ENCODE measurements around the gene ELOVL6.
A peak's percentile ranks its signal among the peaks of the same experiment; 100 is the strongest.
"Not testable (repeated sequence)": the region's sequence is repeated elsewhere in the genome, so short reads cannot be mapped to it uniquely, and the experiment has no call there.

ELOVL6 gene

DNA sequence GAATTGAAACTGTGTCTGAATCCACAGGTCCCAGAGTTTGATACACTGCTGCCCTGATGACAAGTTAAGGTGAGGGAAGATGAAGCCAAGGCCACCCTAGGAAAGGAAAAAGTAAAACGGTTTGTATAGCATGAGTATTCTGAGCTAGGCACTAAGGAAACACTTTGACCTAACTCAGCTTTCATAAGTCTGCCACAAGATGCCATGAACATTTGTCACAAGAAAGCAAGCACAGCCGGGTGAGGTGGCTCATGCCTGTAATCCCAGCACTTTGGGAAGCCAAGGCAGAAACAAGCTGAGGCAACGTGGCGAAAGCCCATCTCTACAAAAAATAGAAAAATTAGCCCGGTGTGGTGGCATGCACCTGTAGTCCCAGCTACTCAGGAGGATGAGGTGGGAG is 34.2 kb downstream of the ELOVL6 start:
- peak overlapping the region; percentile 88 for H3K27ac ChIP-seq
- no peak for DNase-seq (ENCODE audit: low read depth, low spot score)

DNA sequence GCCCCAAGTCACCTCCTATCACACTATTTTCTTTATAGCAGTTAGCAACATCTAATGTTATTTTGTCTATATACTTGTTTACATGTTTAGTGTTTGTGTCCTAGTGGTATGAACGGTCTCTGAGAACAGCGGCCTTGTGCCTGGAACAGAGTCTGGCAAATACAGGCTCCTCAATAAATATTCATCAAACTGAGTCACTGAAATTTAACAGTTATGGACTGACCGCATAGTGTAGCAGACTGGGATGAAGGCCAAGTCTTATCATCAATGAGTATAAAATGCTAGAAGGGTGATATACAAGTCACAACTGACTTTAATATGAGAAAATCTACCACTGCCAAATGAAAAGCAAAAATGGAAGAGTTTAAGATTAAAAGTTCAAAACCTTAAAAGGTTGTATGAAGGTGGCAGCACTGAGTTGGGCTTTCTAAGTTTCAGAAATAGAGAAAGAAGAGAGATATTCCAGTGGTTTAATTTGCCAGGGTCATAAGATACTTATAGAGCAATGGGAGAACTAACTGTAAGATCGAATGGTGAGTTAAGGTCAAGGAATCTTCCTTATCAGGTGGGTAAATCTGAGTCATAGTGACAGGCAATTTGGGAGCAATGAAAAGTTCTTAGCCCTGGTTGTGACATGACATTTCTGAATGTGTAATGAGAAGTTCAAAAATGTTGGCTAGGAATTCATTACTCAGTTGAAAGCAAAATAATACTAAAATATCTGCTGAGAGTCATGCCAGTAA is 34.9 kb downstream of the ELOVL6 start:
- H3K27ac ChIP-seq = peak overlapping the region; percentile 88
- no peak for DNase-seq (ENCODE audit: low read depth, low spot score)

DNA sequence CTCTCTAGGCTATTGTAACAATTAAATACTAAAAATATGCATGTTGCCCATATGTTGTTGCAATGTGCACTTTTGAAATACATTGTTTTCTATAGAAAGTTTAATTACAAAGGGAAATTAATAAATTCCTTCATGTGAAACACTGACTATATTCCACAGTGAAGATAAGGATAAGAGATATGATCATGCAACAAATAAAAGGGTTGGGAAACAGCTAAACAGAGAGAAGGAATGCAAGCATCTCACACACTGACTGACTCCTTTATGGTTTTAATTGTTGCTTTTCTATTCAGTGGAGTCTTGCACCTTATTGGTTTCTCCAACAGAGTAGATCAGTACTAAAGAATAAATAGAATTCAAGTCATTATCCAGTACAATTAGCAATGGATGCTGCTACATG is 37.8 kb downstream of the ELOVL6 start:
- no peak overlapping the region for H3K27ac ChIP-seq
- no peak for DNase-seq (ENCODE audit: low read depth, low spot score)

DNA sequence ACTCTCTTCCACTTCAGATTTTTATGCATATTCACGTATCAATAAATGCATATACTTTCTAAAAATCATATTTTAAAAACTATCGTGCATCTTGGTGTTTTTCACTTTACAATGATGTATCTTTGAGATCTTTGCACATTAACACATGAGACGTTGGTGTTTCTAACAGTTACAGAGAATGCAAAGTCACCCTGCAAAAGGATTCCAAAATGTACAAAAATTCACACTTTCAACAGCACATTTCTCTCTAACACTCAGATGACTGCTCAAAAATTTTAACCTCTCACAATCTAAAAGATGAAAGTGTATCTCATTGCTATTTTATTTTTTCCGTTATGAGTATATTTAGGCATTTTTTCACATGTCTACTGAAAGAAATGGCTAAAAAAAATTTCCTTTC is 38.9 kb downstream of the ELOVL6 start:
- no peak for DNase-seq (ENCODE audit: low read depth, low spot score)
- H3K27ac ChIP-seq = no peak overlapping the region

DNA sequence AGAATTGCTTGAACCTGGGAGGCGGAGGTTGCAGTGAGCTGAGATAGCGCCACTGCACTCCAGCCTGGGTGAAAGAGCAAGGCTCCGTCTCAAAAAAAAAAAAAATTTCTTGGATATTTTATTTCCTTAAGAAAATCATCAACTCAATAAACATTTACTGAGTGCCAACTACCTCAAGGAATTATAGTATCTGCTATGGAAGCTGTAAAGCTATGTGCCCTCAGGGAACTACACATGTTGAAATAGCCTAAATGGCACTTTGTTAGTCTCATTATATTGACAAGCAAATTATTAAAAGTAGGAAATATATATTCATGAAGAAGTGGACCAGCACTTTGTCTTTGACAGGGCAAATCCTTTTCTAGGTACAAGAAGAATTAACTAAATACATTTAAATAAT is 40.8 kb downstream of the ELOVL6 start:
- H3K27ac ChIP-seq = no peak overlapping the region
- DNase-seq (ENCODE audit: low read depth, low spot score) = no peak

DNA sequence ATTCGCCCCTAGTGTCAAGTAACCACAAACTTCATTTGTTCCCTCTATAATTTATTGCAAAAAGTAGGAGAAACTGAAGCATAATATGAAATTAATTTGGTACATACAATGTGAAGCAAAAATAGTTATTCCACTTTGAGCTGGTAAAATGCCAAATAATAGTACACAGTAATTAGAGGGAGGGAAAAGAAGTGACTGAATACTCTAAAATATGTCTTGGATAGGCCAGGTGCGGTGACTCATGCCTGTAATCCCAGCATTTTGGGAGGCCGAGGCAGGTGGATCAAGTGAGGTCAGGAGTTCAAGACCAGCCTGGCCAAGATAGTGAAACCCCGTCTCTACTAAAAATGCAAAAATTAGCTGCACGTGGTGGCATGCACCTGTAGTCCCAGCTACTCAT is 41.2 kb downstream of the ELOVL6 start:
- H3K27ac ChIP-seq; DNase-seq (ENCODE audit: low read depth, low spot score): not testable (repeated sequence)

DNA sequence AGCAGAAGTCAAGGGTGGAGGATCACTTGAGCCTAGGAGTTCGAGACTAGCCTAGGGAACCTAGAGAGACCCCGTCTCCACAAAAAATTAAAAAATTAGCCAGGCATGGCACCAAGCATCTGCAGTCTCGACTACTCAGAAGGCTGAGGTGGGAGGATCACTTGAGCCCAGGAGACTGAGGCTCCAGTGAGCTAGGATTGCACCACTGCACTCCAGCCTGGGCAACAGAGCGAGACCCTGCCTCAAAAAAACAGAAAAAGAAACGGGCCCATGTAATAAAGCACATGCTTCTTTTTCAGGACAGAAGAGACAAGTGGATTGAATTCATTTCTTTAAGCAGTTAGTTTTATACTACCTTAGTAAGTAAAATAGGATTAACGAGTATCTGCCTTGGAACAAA is 42.0 kb downstream of the ELOVL6 start:
- no peak for DNase-seq (ENCODE audit: low read depth, low spot score)
- H3K27ac ChIP-seq = no peak overlapping the region

DNA sequence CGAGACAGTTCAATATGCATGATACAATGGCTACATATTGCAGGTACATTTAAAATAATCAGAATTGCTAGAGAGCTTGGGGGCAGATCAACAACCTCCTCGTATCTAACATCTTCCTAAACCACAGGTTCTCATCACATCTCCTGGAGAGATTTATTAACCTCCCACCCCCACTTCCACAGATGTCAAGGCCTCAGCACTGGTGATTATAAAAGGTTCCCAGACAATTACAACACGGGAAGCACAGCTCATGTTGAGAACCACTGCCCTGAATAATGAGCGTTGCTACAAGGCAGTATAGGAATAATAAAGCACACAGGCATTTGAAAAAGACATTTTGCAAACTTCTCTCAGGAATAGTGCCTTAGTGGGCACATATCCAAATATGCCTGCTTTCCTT is 42.8 kb downstream of the ELOVL6 start:
- no peak overlapping the region for H3K27ac ChIP-seq
- DNase-seq (ENCODE audit: low read depth, low spot score) = no peak

DNA sequence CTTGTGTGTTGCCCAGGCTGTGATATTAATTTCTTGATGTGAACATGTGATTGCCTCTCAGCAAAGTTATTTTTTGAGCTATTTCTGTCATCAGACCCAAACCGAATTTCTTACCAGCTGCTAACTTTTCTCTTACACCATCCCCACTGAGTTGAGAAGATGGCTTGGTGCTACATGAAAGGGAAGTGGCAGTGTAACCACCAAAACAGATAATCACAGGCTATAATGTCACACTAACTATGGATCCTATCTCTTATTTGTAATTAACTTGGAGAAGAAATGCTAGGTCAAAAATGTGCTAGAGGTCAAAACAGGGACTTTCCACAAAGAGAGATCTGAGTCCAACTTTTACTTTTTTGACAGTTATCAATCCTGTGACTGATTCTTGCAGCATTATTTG is 43.8 kb downstream of the ELOVL6 start:
- no peak overlapping the region for H3K27ac ChIP-seq
- no peak for DNase-seq (ENCODE audit: low read depth, low spot score)

DNA sequence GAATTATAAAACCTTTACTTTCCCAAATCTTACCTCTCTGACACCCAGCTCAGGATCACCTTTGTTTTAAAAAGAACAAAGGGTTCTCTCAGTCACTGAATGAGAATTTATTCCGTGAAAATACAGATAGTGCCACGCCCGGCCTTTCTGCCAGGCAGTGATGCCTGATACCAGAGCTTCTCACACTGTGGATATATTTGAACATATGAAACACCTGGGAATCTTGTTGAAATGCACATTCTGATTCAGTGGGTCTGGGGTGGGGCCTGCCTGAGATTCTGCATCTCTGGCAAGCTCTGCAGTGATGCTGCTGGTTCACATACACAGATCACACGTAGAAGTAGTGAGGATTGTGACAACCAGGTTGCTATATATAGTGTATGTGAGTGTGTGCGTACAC is 46.0 kb downstream of the ELOVL6 start:
- DNase-seq (ENCODE audit: low read depth, low spot score) = no peak
- H3K27ac ChIP-seq = no peak overlapping the region

DNA sequence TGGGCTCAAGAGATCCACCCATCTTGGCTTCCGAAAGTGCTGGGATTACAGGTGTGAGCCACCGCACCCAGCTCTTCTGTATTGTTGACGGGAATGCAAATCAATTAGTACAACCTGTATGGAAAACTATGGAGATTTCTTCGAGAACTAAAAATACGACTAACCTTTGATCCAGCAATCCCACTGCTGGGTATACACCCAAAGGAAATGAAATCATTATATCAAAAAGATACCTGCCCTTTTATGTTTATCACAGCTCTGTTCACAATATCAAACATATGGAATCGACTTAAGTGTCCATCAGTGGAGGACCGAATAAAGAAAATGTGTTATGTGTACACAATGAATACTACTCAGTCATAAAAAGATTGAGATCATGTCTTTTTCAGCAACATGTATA is 49.3 kb downstream of the ELOVL6 start:
- no peak overlapping the region for H3K27ac ChIP-seq

DNA sequence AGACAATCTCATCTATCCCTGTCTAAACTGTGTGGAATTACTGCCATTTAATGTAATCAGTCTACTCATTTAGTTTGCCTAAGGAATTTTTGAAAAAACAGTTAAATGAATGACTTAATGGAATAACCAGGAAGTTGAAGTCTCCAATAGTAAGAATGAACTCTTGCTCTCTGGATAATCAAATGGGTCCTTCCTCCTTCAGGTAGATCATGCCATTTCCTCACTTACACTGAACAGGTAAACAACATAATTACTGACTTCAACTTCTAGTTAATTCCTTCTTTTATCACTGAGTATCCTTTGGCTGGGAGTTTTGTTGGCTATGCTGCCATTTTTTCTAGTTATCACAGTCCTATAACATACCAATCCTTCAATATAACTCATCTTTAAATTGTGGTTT is 56.0 kb downstream of the ELOVL6 start:
- DNase-seq (ENCODE audit: low read depth, low spot score) = no peak

More for the DNA sequence above, 49.3 kb downstream of the ELOVL6 start:
- DNase-seq (ENCODE audit: low read depth, low spot score) = no peak

DNA sequence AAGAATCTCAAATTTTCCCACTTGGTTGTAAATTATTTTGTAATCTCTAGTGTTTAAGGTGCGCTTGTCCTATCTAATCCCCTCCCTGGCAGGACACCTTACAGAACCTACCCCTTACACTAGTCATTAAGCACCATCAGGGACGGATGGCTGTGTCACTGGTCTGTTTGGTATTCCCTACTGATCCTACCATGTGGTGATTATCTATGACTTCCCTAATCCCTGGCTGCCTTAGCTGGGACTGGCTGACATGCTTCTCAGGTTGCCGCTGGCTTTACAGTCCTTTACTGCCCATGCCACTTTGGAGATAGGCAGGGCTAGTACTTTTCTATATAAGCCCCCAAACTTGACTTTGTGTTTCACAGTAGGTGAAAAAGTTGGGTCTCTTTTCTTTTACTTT is 58.6 kb downstream of the ELOVL6 start:
- no peak for DNase-seq (ENCODE audit: low read depth, low spot score)
- H3K27ac ChIP-seq = no peak overlapping the region

More for the DNA sequence above, 56.0 kb downstream of the ELOVL6 start:
- no peak overlapping the region for H3K27ac ChIP-seq

DNA sequence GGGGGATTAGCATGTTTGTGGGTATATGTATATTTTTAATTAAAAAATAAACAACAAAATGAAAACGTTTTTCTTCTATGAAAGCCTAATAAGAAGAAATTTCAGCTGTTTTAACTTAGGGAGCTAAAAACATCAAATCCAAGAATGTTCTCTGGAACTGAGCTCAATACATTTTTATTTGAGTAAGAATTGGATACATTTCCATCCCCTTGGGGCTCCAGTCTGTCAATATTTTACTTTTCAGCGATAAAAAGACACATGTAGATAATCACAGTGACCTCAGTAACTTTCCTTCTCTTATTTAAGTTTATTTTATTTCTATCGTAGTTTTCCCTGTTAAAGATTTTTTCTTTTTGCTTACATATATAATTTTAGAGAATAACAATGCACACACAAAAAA is 59.3 kb downstream of the ELOVL6 start:
- H3K27ac ChIP-seq = no peak overlapping the region
- no peak for DNase-seq (ENCODE audit: low read depth, low spot score)

DNA sequence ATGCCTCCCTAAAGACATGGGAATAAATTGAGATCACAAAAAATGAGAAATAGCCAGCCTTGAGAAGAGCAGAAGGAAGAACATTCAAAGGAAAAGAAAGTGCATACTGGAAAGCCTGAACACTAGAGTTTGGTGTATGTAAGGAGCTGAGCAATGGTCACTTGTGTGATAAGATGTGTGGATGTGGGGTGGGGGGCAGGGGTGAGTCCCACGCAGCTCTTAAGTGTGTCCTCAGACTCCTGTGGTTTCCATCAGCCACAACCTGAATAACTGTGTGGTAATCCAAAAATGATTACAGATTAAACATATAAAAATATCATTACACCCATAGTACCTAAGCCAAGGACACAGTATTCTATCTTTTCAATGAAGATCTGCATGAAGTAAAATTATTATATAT is 59.9 kb downstream of the ELOVL6 start:
- H3K27ac ChIP-seq = no peak overlapping the region
- no peak for DNase-seq (ENCODE audit: low read depth, low spot score)

DNA sequence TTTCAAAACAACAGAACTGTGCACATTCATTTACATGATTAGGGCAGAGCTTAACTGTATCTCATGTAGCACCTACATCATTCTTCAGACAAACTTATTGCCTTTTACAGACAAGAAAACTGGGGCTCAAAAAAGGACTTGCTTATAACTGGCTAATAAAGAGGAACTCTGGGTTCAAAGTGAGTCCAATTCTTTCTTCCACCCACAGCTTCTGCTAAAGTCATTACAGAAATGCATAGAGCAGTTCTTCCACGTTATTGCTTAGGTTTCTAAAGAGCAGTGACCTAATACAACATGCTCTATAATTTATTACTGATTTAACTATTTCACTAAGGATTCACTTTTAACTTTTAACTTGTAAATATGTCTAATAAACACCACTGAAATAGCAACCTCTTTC is 60.6 kb downstream of the ELOVL6 start:
- no peak overlapping the region for H3K27ac ChIP-seq
- DNase-seq (ENCODE audit: low read depth, low spot score) = no peak

DNA sequence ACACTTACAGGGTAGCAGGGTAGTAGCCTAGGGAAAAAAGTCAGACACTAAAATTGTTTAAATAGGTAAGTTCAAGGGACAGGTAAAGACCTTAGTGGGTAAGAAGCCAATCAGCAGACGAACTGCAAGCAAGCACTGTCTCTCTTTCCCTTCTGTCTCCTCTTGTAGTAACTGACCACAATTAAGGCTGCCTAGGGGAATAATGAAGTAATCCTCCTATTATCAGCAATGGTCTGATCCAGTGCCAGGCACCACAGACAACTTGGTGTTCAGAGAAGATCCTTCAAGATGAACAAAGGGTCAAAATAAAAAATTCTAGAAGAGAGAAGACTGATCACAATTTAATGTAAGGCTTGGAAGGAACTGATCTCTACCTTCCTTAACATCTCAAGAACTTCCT is 62.9 kb downstream of the ELOVL6 start:
- no peak for DNase-seq (ENCODE audit: low read depth, low spot score)

DNA sequence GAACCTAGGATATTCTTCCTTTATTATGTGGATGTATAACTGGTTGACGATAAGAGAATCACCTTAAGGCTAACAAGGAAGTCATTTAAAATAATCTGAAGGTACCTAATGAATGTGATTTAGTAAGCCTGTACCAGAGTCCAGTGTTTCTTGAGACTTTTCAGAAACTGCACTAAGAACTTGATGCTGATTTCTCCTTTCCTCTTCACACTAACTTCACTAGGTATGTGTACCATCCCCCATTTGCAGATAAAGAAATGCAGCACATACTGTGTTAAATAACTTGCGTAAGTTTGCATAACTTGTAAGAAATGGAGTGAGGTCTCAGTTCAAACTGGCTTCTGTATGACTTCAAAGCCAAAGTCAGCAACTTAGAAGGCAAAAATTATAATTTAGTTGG is 63.3 kb downstream of the ELOVL6 start:
- no peak for DNase-seq (ENCODE audit: low read depth, low spot score)
- no peak overlapping the region for H3K27ac ChIP-seq

More for the DNA sequence above, 62.9 kb downstream of the ELOVL6 start:
- H3K27ac ChIP-seq = no peak overlapping the region

DNA sequence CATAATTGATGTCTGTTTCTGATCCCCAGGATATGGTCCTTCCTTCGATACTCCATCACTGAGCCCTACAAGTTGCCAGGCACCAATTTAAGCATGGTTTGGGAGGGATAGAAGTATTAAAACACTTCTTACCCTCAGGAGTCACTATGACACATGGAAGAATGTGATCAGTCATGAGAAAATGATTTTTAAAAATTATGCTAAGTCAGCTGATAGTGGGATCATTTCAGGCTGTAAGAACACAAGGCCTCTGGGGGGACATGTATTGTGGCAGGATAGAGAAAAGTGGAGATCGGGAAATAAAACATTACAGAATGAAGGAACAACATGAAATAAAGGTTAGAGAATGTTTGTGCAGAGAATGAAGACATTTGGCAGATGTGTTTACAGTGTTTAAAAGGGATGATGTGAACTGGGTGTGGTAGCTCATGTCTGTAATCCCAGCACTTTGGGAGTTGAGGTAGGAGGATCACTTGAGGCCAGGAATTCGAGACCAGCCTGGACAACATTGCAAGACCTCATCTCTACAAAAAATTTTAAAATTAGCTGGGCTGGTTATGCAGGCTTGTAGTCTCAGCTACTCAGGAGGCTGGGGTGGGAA is 64.0 kb downstream of the ELOVL6 start:
- H3K27ac ChIP-seq = no peak overlapping the region
- DNase-seq (ENCODE audit: low read depth, low spot score) = no peak

DNA sequence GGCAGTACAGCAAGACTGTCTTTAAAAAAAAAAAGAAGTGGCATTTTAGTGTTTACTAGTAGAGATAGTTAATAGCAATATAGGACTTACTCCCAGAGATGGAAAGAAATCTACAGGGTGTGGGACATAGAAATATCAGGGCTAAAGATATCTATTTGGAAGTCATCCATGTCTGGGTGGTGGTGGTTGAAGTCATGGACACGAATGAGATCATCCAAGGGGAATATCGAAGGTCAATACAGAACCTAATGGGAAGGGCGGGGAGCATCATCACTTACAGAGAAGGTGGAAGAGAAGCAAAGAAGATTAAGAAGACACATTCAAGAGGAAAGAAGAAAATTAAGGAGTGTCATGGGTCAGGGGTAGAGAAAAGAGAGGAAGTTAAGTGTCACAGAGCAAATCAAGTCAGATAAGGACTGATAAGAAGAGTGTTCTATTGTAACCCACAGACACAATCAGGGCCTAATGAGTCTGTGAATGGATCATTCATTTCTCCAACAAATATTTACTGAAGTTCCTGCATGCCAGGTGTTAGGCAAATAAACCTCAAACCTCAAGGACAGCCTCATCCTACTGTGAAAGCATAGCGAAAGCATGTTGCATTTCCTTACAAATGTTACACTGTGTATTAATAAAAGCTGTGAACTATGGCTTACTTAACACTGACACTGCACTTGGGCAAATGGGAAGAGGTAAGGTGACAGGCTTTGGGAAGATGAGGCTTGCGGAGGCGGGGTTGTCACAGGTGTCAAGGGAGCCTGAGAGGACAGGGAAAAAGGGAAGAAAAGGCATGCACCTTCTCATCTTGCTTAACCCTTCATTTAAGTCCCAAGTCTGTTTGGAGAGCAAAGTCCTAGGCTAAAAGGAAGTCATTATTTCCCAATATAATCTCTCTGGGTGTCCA is 65.3 kb downstream of the ELOVL6 start:
- H3K27ac ChIP-seq = peak overlapping the region; percentile 4
- DNase-seq (ENCODE audit: low read depth, low spot score) = no peak

DNA sequence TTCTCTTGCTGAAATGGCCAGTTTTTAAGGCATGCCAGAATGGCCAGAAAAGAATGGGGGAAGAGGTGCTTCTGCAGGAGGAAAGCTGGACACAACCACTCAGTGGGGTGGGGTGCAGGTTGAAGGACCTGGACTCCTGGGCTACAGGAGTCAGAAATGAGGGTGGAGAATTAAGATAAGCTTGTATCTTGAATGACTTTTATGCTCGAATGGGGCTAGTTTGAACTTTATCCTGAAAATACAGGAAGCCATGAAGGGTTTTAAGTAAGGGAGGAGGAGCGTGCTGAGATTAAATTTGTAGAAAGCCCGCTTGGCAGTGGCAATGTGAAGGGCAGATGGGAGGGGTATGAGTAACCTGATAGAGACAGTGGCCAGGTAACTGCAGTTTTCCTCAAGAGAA is 66.5 kb downstream of the ELOVL6 start:
- no peak overlapping the region for H3K27ac ChIP-seq
- no peak for DNase-seq (ENCODE audit: low read depth, low spot score)
